ENCODE measurements around the gene YAP1.

Gene YAP1

DNA sequence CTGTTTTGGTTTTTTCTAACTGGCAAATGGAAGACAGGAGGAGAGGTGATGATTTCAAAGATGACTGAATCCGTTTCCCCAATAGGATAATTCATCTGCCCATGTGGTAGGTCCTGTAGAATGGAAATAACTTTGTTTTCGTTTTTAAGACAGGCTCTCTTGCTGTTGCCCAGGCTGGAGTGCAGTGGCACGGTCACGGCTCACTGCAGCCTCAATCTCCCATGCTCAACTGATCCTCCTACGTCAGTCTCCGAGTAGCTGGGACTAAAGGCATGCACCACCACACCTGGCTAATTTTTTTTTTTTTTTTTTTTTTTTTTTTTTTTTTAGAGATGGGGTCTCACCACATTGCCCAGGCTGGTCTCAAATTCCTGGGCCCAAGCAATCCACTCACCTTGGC is 129.7 kb downstream of the YAP1 start:
- DNase-seq, result no peak
- no peaks in the 10 kb centered on the region for H3K4me1 ChIP-seq (ENCODE audit: low read length)
- H4K20me1 ChIP-seq (ENCODE audit: insufficient read depth, low read length), result no peaks in the 10 kb centered on the region
- no peaks in the 10 kb centered on the region for H3K9me2 ChIP-seq (replicated peaks; ENCODE audit: insufficient read depth, low read length)
- H3K36me3 ChIP-seq (replicated peaks; ENCODE audit: insufficient read depth, low read length), result no peaks in the 10 kb centered on the region
- no peak overlapping the region for H2AFZ ChIP-seq (ENCODE audit: low read length)
- no peak for TF ChIP-seq EZH2phosphoT487 (IDR thresholded peaks at IDR 0.05; ENCODE audit: low read length)
- TF ChIP-seq EZH2 (optimal IDR thresholded peaks at IDR 0.05; ENCODE audit: low read depth, low read length), result no peak
- no peak for TF ChIP-seq CTCF (IDR thresholded peaks at IDR 0.05; ENCODE audit: low read length)
- H3K79me2 ChIP-seq (ENCODE audit: low read length), result no peaks in the 10 kb centered on the region
- H3K9me3 ChIP-seq (replicated peaks; ENCODE audit: insufficient read depth, low read length), result no peaks in the 10 kb centered on the region
- H3K9ac ChIP-seq (ENCODE audit: low read length), result no peak overlapping the region
- H3F3A ChIP-seq (ENCODE audit: insufficient read depth, low read length), result no peaks in the 10 kb centered on the region
- no peak overlapping the region for H3K4me2 ChIP-seq (ENCODE audit: low read depth, low read length)
- no peak overlapping the region for H3K4me3 ChIP-seq (ENCODE audit: low read length)
- no peak overlapping the region for H3K27ac ChIP-seq (ENCODE audit: low read length)
- no peaks in the 10 kb centered on the region for H3K27me3 ChIP-seq (replicated peaks; ENCODE audit: insufficient read depth, low read length)

- Histone ChIP-seq H3K4me2 (ENCODE audit: low read depth, low read length) (no peak overlapping the region), H3K27ac (ENCODE audit: low read length) (no peak overlapping the region), H3K4me3 (ENCODE audit: low read length) (no peak overlapping the region)
These were observed 130.3 kb downstream of the YAP1 start for GRCh38 chr11:102240502-102240901.

DNA sequence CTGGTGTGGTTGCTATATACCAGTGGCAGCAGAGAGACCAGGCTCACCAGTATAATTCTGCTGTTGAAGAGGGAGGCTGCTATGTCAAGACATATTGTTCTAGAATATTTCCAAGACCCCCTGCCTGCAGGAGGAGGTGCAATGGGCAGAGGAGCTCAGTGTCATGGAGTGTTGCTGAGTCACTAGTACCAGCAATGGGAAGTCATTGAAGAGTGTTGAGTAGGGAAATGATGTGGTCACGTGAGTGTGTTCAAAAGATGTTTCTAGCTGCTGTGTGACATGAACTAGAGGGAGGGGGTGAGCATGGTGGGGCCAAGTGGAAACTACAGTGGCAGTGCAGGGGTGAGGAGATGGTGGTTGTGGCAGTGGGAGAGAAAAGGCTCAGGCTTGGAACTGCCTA is 130.8 kb downstream of the YAP1 start:
- no peak overlapping the region for H3K9ac ChIP-seq (ENCODE audit: low read length)
- H3K9me3 ChIP-seq (replicated peaks; ENCODE audit: insufficient read depth, low read length), result no peaks in the 10 kb centered on the region
- TF ChIP-seq EZH2 (optimal IDR thresholded peaks at IDR 0.05; ENCODE audit: low read depth, low read length), result no peak
- TF ChIP-seq CTCF (IDR thresholded peaks at IDR 0.05; ENCODE audit: low read length), result no peak
- TF ChIP-seq EZH2phosphoT487 (IDR thresholded peaks at IDR 0.05; ENCODE audit: low read length), result no peak
- H3K27ac ChIP-seq (ENCODE audit: low read length), result no peak overlapping the region
- no peaks in the 10 kb centered on the region for H3K4me1 ChIP-seq (ENCODE audit: low read length)
- no peaks in the 10 kb centered on the region for H3K9me2 ChIP-seq (replicated peaks; ENCODE audit: insufficient read depth, low read length)
- no peak overlapping the region for H3K4me3 ChIP-seq (ENCODE audit: low read length)
- DNase-seq, result no peak
- no peaks in the 10 kb centered on the region for H3K27me3 ChIP-seq (replicated peaks; ENCODE audit: insufficient read depth, low read length)
- no peaks in the 10 kb centered on the region for H4K20me1 ChIP-seq (ENCODE audit: insufficient read depth, low read length)
- no peaks in the 10 kb centered on the region for H3K36me3 ChIP-seq (replicated peaks; ENCODE audit: insufficient read depth, low read length)
- no peaks in the 10 kb centered on the region for H3K79me2 ChIP-seq (ENCODE audit: low read length)
- H2AFZ ChIP-seq (ENCODE audit: low read length), result no peak overlapping the region
- no peak overlapping the region for H3K4me2 ChIP-seq (ENCODE audit: low read depth, low read length)
- H3F3A ChIP-seq (ENCODE audit: insufficient read depth, low read length), result no peaks in the 10 kb centered on the region

More at GRCh38 chr11:102240502-102240901, 130.3 kb downstream of the YAP1 start:
- Histone ChIP-seq H3K27me3 (replicated peaks; ENCODE audit: insufficient read depth, low read length) (no peaks in the 10 kb centered on the region), H2AFZ (ENCODE audit: low read length) (no peak overlapping the region), H3K9me2 (replicated peaks; ENCODE audit: insufficient read depth, low read length) (no peaks in the 10 kb centered on the region), H3F3A (ENCODE audit: insufficient read depth, low read length) (no peaks in the 10 kb centered on the region), H3K9ac (ENCODE audit: low read length) (no peak overlapping the region), H3K36me3 (replicated peaks; ENCODE audit: insufficient read depth, low read length) (no peaks in the 10 kb centered on the region), H3K79me2 (ENCODE audit: low read length) (no peaks in the 10 kb centered on the region), H3K9me3 (replicated peaks; ENCODE audit: insufficient read depth, low read length) (no peaks in the 10 kb centered on the region), H3K4me1 (ENCODE audit: low read length) (no peaks in the 10 kb centered on the region), H4K20me1 (ENCODE audit: insufficient read depth, low read length) (no peaks in the 10 kb centered on the region)
- TF ChIP-seq EZH2 (optimal IDR thresholded peaks at IDR 0.05; ENCODE audit: low read depth, low read length) (no peak), EZH2phosphoT487 (IDR thresholded peaks at IDR 0.05; ENCODE audit: low read length) (no peak), CTCF (IDR thresholded peaks at IDR 0.05; ENCODE audit: low read length) (no peak)
- DNase-seq, result no peak

All from MM.1S (cell line).